Activated naive CD8-positive, alpha-beta T cell treated with anti-CD3 and anti-CD28 coated beads for 36 hours (primary cell): ENCODE measurements around the gene SATB2. TPM values are rescaled to one million over a fixed set of nuclear protein-coding genes. Genes with fewer than 3 reads are reported as not detected.

Source experiments
- DNase-seq: peaks from one replicate; pipeline ENCODE4 v3.0.0; 2021
- H3K27ac Mint-ChIP-seq: one replicate; pipeline ENCODE4 v1.8.0; 2022; ENCODE audit warnings: mild to moderate bottlenecking, moderate library complexity, mixed read lengths
- H3K27me3 Mint-ChIP-seq: one replicate; pipeline ENCODE4 v1.8.0; 2022; ENCODE audit warnings: mild to moderate bottlenecking, mixed read lengths
- H3K36me3 Mint-ChIP-seq: one replicate; pipeline ENCODE4 v1.8.0; 2021; ENCODE audit warnings: mild to moderate bottlenecking, mixed read lengths
- H3K4me1 Mint-ChIP-seq: one replicate; pipeline ENCODE4 v1.8.0; 2021; ENCODE audit warnings: mixed read lengths
- H3K4me3 Mint-ChIP-seq: one replicate; pipeline ENCODE4 v1.8.0; 2022; ENCODE audit warnings: mild to moderate bottlenecking, moderate library complexity, mixed read lengths
- H3K9me3 Mint-ChIP-seq: one replicate; pipeline ENCODE4 v1.8.0; 2022; ENCODE audit warnings: mixed read lengths
- total RNA-seq, 2 experiments: library from RNA; stranded (reverse); gene quantifications; one replicate each; pipeline ENCODE4 v1.2.3, GENCODE V29; 2021

The SATB2 gene
- total RNA-seq, 2 experiments from 2014 or later = 0.27 to 0.28 TPM

- Mint-ChIP-seq H3K4me1 (peaks cover 17% of the 10 kb centered on the region), H3K9me3 (peaks cover 3% of the 10 kb centered on the region), H3K27ac (no peak overlapping the region), H3K27me3 (peaks cover 96% of the 10 kb centered on the region), H3K36me3 (no peaks in the 10 kb centered on the region), H3K4me3 (no peak overlapping the region)
- no peak for DNase-seq
These were observed 12.0 kb upstream of the SATB2 start for GRCh38 chr2:199469514-199470360.

- peaks cover 21% of the 10 kb centered on the region for H3K4me1 Mint-ChIP-seq
- H3K9me3 Mint-ChIP-seq = peaks cover 3% of the 10 kb centered on the region
- peaks cover 94% of the 10 kb centered on the region for H3K27me3 Mint-ChIP-seq
- H3K27ac Mint-ChIP-seq = peak overlapping the region; percentile 29
- peak overlapping the region; percentile 29 for H3K4me3 Mint-ChIP-seq
- no peaks in the 10 kb centered on the region for H3K36me3 Mint-ChIP-seq
- no peak for DNase-seq
These were observed 11.1 kb upstream of the SATB2 start for GRCh38 chr2:199468561-199469513.

DNA sequence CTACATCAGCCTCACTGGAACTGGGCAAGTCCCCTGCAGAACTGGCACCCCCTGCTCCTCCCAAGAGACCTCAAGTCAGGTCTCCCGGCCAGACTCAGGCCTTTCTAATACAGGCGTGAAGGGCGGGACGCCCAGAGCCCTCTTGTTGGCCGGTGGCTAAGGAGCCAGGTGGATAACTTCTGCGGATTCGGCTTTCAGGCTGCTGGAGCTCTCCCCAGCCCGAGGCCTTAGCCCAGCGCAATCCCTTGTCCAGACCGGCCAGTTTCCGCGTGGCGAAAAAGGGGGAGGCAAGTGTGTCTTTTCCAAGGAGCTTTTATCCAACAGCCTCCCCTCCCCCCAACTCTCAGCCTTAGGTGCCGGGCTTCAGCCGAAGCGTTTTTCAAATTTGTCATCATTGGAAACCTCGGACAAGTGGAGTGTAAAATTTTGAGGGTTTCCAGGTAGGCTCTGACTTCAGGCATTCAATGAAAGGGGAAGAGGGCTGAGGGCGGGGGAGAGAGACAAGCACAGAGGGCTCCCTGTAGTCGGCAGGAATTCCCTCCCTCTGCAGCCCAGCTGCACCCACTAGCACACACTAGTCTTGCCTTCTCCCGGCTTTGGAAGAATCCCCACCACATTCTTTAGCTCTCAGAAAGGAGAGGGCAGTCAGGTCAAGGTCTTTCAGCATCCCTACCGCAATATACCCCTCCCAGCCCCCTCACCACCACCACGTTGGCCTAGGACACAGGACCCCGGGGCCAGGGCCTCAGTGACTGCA, 9.5 kb upstream of the SATB2 start:
- no peak for DNase-seq

GRCh38 chr2:199466692-199467065, 8.9 kb upstream of the SATB2 start:
- Mint-ChIP-seq H3K9me3 (peaks cover 3% of the 10 kb centered on the region), H3K27me3 (peaks cover 95% of the 10 kb centered on the region), H3K36me3 (no peaks in the 10 kb centered on the region), H3K27ac (no peak overlapping the region), H3K4me3 (no peak overlapping the region), H3K4me1 (peaks cover 22% of the 10 kb centered on the region)
- no peak for DNase-seq

More for the DNA sequence above, 9.5 kb upstream of the SATB2 start:
- Mint-ChIP-seq H3K4me3 (no peak overlapping the region), H3K36me3 (no peaks in the 10 kb centered on the region), H3K4me1 (peaks cover 21% of the 10 kb centered on the region), H3K27me3 (peaks cover 95% of the 10 kb centered on the region), H3K27ac (no peak overlapping the region), H3K9me3 (peaks cover 3% of the 10 kb centered on the region)

DNA sequence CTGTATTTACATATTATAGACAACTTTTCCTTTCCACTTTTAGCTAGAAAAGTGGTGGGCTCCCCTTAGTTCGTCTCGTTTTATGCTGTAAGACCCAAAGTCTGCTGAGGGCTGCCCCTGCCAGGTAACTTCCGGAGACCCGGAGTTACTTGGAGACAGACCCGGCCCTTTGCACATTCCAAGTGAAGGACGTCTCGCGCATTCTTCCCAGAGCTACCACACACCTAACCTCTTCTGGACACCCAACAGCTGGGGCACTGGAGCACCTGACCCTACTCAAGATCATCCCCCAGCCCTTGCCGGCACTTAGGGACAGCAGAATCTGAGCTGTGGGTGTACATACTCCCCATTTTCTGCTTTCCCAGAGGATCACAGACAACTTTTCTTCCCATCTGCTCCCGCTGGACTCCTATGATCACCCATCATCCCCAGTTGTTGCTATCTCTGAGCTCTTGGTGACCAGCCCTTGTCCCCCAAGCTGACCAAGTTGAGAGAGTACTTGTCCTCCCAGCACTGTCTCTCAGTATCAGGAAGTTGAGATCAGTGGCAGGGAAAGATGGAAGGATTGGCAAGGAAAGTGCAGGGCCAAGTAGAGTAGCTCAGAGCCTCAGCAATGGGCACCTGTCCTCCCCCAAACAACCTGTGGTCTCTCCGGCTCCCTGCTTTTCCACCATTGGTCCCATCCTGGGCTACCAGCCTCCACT, 8.4 kb upstream of the SATB2 start:
- Mint-ChIP-seq H3K4me3 (no peak overlapping the region), H3K36me3 (no peaks in the 10 kb centered on the region), H3K27ac (no peak overlapping the region), H3K9me3 (peaks cover 3% of the 10 kb centered on the region), H3K4me1 (peaks cover 23% of the 10 kb centered on the region), H3K27me3 (peaks cover 95% of the 10 kb centered on the region)
- DNase-seq = no peak

DNA sequence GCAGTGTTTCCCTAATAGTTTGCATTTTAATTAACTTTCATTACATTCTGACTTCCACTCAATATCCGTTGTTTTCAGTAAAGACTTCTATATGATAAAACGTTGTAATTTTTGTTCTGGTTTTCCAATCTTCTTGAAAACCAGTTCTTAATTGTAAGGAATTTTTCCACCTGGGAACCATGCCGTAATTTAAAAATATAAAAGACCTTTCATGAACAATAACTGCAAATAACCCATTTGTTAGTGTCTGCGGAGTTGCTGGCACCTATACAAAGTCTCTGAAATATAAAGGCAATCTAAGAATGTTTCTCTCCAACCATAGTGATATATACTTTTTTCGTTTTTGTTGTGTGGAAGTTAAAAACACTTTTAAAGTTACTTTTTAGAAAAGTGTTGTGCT, 7.7 kb upstream of the SATB2 start:
- no peak overlapping the region for H3K4me3 Mint-ChIP-seq
- no peak overlapping the region for H3K27ac Mint-ChIP-seq
- H3K4me1 Mint-ChIP-seq = peaks cover 21% of the 10 kb centered on the region

DNA sequence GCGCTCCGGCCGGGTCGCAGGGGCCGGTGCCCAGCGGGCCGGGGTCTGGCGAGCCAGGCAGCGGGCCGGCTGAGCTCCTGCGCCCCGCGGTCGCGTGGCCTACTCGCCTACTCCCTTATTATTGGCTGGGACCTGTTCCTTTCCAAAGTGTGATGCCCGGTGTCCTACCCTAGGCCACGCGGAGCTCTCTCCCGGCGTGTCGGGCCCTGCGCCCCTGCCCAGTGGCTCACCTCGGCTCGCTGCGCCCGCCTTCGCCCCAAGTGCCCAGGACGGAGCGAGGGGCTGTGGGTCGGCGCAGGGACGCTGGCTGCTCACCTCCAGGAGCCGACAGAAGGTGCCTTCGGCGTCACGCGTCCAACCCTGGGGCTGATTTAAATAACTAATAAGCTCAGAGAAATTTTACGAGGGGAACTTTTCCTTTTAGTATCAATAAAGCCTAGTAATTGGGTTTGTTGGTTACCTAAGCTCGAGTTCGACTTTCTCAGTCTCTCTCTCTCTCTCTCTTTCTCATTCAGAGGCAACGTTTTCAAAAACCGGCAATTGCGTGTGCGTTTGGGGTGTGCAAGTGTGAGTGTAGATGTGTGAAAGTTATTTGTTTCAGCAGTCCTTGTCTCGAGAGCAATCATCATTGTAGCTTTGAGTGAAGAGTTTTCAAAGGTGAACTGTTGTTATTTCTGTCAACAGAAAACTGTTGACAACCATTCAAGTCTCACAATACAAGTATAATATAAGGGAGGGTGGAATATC, 7.0 kb upstream of the SATB2 start:
- DNase-seq = no peak
- Mint-ChIP-seq H3K4me3 (no peak overlapping the region), H3K9me3 (peaks cover 7% of the 10 kb centered on the region), H3K4me1 (peaks cover 25% of the 10 kb centered on the region), H3K27me3 (peaks cover 95% of the 10 kb centered on the region), H3K27ac (no peak overlapping the region), H3K36me3 (no peaks in the 10 kb centered on the region)

More for the DNA sequence above, 7.7 kb upstream of the SATB2 start:
- Mint-ChIP-seq H3K27me3 (peaks cover 95% of the 10 kb centered on the region), H3K9me3 (peaks cover 7% of the 10 kb centered on the region), H3K36me3 (no peaks in the 10 kb centered on the region)
- no peak for DNase-seq

- Mint-ChIP-seq H3K9me3 (peaks cover 7% of the 10 kb centered on the region), H3K4me1 (peaks cover 22% of the 10 kb centered on the region), H3K27me3 (peaks cover 92% of the 10 kb centered on the region), H3K36me3 (no peaks in the 10 kb centered on the region), H3K4me3 (peak overlapping the region; percentile 42), H3K27ac (no peak overlapping the region)
- no peak for DNase-seq
These were observed 6.2 kb upstream of the SATB2 start for GRCh38 chr2:199463708-199464605.

DNA sequence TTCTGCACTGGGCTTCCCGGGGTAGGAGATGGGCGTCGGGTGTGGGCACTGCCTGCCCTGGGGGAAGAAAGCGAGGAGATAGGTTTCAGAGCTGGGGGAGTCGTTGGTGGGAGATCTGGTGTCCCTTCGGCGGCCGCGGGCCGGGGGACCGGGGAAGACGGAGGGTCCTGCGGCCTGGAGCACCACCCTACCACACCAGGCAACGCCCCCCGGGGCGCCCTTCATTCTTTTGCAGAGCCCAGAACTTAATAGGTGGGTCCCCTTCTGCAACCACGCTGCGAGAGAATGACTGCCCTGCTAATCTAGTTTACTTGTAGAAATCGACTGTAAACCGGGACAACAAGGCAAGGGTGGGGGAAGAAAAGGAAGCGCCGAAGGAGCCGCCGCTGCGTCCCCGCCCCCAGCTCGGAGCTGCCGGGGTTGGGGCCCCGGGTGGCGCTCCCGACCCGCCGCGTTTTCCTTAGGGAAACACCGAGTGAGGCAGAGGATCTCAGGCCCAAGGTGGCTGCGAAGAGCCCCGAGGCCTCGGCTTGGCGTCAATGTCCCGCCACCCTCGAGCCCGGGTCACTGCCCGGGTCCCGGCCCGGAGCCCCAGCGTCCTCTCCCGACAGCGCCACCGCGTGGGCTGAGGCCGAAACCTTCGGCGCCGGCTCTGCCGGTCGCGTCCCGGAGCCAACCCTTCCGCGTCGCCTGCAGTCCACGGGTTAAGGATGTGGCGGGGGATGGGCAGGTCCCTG, 5.4 kb upstream of the SATB2 start:
- no peak overlapping the region for H3K27ac Mint-ChIP-seq

GRCh38 chr2:199462347-199462955, 4.7 kb upstream of the SATB2 start:
- H3K27ac Mint-ChIP-seq = no peak overlapping the region
- H3K9me3 Mint-ChIP-seq = peaks cover 7% of the 10 kb centered on the region
- peaks cover 86% of the 10 kb centered on the region for H3K27me3 Mint-ChIP-seq
- peaks cover 23% of the 10 kb centered on the region for H3K4me1 Mint-ChIP-seq
- no peak overlapping the region for H3K4me3 Mint-ChIP-seq
- H3K36me3 Mint-ChIP-seq = no peaks in the 10 kb centered on the region
- no peak for DNase-seq

More for the DNA sequence above, 5.4 kb upstream of the SATB2 start:
- H3K4me3 Mint-ChIP-seq = peak overlapping the region; percentile 42
- peaks cover 23% of the 10 kb centered on the region for H3K4me1 Mint-ChIP-seq
- peak; percentile 74 for DNase-seq
- no peaks in the 10 kb centered on the region for H3K36me3 Mint-ChIP-seq
- H3K27me3 Mint-ChIP-seq = peaks cover 86% of the 10 kb centered on the region
- peaks cover 7% of the 10 kb centered on the region for H3K9me3 Mint-ChIP-seq

- Mint-ChIP-seq H3K27ac (no peak overlapping the region), H3K36me3 (no peaks in the 10 kb centered on the region), H3K9me3 (peaks cover 7% of the 10 kb centered on the region), H3K4me3 (no peak overlapping the region), H3K27me3 (peaks cover 86% of the 10 kb centered on the region), H3K4me1 (peaks cover 27% of the 10 kb centered on the region)
- no peak for DNase-seq
These were observed 4.1 kb upstream of the SATB2 start for GRCh38 chr2:199461711-199462346.
